Measurements from ENCODE around the gene SPC24.

The SPC24 gene, protein sequence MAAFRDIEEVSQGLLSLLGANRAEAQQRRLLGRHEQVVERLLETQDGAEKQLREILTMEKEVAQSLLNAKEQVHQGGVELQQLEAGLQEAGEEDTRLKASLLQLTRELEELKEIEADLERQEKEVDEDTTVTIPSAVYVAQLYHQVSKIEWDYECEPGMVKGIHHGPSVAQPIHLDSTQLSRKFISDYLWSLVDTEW

DNA sequence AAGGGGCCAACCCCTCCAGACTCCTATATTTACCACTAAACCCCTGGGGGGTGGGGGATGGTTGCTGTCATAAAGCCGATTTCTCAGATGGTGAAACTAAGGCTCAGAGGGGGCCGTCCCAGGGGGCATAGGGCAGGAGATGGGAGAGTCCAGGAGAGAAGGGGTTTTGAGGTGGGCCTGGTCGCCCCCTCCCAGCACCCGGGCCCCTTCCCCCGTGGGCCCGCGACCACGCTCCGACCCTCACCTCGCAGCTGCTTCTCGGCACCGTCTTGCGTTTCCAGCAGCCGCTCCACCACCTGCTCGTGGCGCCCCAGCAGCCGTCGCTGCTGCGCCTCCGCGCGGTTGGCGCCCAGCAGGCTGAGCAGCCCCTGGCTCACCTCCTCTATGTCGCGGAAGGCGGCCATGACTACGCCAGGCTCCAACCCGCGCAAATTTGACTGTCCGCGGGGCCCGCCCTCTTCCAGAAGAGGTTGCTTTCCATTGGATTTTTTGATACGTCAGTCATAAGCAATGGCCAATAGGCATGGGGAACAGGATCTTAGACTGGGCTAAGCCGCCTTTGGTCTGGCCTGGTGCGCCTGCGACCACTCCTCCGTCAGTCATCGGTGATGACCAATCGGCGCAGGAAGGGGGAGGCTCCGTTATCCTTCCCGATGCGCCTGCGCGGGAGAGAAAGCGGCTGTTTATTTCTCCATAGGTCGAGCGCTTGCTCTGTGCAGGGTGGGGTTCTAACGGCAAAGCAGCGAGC lies at the start of gene SPC24:
Gene SPC24 (minus strand): TSS at position 410 of the 748 bp plus-strand sequence. CDS start 6 bp downstream, at position 404.
- DNase-seq (ENCODE audit: insufficient read length, low spot score) (peak; percentile 99), FAIRE-seq (peak; percentile 99)

DNA sequence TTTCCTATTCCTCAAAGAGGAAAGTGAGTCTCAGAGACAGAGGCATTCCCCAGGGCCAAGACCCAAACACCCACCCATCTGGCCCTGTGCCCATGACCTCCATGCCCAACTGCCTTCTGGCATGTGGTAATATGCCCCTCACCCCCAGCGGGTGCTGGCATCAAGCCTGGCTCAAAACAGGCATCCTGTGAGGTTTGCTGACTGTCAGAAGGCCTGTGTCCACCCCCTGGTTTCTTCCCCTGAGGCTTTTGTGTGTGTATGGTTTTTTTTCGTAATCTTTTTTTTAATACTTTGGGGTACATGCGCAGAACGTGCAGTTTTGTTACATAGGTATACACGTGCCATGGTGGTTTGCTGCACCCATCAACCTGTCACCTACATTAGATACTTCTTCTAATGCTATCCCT lies 49.4 kb upstream of the SPC24 start:
- FAIRE-seq (no peak), DNase-seq (ENCODE audit: insufficient read length, low spot score) (no peak)

DNA sequence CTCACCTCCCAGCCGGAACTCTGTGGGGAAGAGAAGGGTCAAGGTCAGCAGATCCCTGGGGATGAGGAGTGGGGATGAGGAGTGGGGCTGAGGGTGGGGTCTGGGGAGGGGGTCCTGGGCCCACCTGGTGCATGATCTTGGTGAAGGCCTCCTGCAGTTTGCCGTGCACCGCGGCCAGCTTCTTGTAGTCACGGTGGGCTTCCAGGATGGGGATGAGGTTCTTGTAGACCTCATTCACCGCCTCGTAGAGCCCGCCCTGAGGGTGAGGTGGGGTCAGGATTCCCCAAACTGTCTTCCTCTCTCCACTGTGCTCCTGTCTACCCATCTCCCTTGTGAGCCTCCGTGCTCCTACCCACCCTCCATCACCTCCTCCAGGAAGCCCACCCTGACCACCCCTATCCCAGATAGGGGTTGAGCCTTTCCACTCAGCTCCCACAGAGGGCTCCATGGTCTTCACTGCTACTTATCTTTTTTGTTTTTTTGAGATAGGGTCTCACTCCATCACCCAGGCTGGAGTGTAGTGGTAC lies 48.6 kb upstream of the SPC24 start:
- FAIRE-seq (no peak), DNase-seq (ENCODE audit: insufficient read length, low spot score) (no peak)

- FAIRE-seq (peak; percentile 64), DNase-seq (ENCODE audit: insufficient read length, low spot score) (peak; percentile 69)
Observed at GRCh38 chr19:11203194-11204075, 47.9 kb upstream of the SPC24 start.

- FAIRE-seq (no peak), DNase-seq (ENCODE audit: insufficient read length, low spot score) (no peak)
Observed at GRCh38 chr19:11202488-11203193, 47.1 kb upstream of the SPC24 start.

DNA sequence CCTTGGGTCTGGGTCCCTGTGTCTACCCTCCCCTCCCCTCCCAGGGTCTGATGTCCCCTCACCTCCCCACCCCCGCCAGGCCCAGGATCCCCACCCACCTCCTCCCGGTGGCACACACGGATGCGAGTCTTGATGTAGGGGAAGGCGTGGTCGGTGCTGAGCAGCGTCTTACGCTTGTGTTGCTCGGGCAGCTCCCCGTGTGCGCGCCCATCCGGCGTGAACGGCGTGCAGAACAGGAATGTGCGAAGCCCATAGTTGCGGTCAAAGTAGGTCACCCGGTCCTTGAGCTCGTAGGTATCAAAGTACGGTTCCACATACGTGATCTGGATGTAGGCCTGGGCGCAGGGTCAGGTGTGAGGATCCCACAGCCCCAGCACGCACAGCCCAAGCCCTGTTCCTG lies 46.2 kb upstream of the SPC24 start:
- DNase-seq (ENCODE audit: insufficient read length, low spot score) = no peak
- no peak for FAIRE-seq

GRCh38 chr19:11200931-11201330 lies 45.3 kb upstream of the SPC24 start:
- FAIRE-seq (no peak), DNase-seq (ENCODE audit: insufficient read length, low spot score) (no peak)

DNA sequence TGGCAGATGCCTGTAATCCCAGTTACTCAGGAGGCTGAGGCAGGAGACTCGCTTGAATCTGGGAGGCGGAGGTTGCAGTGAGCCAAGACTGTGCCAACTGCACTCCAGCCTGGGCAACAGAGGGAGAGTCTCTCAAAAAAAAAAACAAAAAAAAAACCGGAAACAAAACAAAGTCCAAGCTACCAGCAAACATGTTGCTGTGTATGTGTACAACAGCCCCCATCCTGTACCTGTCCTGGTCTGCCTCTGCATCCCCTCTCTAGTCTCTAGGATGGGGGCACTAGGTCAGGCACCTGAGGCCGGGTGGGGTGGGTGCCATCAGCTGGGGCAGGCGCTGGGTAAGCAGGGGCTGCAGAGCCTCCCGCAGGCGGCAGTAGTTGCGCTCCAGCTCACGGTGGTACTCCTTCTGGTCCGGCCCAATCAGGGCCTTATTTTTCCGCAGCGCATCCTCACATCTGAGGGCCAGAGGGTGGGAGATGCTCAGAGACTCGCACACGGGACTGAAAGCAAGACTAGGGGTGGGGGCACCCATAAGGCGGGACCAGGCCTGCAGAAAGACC lies 44.5 kb upstream of the SPC24 start:
- FAIRE-seq (no peak), DNase-seq (ENCODE audit: insufficient read length, low spot score) (no peak)

DNA sequence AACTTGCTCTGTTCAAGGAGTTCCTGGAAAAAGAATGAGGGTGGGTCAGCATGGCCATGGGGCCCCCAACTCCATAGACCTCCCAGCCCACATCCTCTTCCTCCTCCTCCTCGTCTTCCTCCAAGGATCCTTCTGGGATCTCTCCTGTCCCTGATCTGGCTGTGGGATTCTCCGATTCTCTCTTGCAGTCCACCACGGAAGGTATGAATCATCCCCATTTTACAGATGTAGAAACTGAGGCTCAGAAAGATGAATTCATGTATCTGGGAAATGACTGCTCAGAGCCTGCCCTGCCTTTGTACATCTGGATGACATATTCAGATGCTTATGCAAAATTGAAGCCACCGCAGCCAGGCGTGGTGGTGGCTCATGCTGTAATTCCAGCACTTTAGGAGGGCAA lies 43.9 kb upstream of the SPC24 start:
- DNase-seq (ENCODE audit: insufficient read length, low spot score) = no peak
- FAIRE-seq = no peak

- DNase-seq (ENCODE audit: insufficient read length, low spot score) (no peak), FAIRE-seq (no peak)
Observed at GRCh38 chr19:11198769-11199424, 43.3 kb upstream of the SPC24 start.

- no peak for DNase-seq (ENCODE audit: insufficient read length, low spot score)
- FAIRE-seq = no peak
Observed at GRCh38 chr19:11198175-11198534, 42.6 kb upstream of the SPC24 start.

DNA sequence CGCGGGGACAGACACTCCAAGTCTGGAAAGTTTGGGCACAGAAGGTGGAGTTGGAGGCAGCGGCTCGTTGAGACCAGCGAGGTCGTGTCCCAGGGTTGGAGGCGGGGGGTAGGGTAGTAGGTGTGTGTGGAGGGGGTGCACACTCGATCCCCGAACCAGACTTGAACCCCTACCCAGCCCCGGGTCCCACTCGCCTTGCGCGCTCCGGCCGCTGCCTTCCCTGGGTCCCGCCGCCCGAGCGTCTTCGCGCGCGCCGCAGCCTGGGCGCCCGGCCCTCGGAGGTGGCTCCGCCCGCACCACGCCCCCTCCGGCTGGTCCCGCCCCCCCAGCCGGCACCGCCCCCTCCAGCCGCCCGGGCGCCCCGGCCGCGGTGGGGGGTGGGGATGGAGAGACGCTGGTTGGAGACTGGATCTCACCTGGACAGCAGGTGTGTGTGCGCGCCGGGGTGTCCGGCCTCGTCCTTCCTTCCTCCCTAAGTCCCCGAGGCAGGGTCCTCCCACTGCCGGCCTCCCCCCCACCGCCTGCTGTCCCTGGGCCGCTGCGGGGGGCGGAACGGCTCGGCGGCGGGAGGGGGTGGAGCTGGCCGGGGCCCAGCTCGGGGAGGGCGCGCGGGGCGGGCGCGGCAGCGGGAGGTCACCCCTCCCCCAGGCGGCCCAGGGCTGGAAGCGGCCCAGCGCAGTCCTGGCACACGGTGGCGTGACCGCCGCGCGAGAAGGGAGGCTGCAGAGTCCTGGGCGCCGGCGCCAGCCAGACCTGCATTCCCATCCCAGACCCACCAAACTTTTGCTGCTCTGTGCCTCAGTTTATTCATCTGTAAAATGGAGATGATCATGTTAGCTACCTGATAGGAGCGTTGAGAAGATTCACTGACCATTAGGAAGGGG lies 42.0 kb upstream of the SPC24 start, which contains the start of gene KANK2:
Gene KANK2 (minus strand): TSS at position 255 of the 884 bp plus-strand sequence. CDS start 3,034 bp downstream, outside the sequence.
- peak; percentile 97 for DNase-seq (ENCODE audit: insufficient read length, low spot score)
- FAIRE-seq = peak; percentile 86

- FAIRE-seq = no peak
- DNase-seq (ENCODE audit: insufficient read length, low spot score) = peak; percentile 50
Observed at GRCh38 chr19:11196406-11197287, 41.1 kb upstream of the SPC24 start.

DNA sequence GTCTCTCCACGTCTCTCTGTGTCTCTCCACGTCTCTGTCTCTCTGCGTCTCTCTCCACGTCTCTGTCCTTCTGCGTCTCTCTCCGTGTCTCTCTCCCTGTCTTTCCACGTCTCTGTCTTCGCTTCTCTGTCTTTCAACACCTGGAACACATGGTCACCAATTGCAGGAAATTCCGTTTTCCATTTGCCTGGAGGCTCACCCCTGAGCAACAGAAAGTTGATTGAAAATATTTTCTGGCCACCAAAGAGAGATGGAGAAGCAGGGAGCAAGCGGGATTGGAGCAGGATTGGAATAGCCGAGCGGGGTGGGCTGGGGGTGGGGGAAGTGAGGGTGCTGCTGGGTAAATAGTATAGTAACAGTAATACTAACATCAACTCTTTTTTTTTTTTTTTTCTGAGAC lies 40.1 kb upstream of the SPC24 start:
- FAIRE-seq (no peak), DNase-seq (ENCODE audit: insufficient read length, low spot score) (no peak)

- peak; percentile 48 for DNase-seq (ENCODE audit: insufficient read length, low spot score)
- FAIRE-seq = peak; percentile 8
Observed at GRCh38 chr19:11194656-11195558, 39.3 kb upstream of the SPC24 start.

DNA sequence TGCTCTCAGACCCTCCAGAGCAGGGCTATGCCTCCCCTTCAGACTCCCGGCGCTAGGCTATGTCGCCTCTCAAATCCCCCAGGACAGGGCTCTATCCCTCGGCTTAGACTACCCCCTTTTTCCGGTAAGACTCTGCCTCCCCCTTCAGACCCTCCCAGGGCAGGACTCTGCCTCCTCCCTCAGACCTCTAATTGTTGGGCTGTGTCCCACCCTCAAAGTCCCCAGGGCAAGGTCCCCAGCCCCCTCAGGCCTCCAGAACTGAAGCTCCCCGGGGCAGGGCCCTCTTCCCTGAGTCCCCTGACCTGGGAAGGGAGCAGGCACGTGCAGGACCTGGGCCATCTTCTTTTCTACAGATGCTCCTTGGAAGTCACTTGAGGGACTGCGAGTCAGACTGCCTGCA lies 38.6 kb upstream of the SPC24 start:
- FAIRE-seq (no peak), DNase-seq (ENCODE audit: insufficient read length, low spot score) (no peak)
